ENCODE data around the gene SPANXN4. TPM values are rescaled to one million over a fixed set of nuclear protein-coding genes. Genes with fewer than 3 reads are reported as not detected.

Gene SPANXN4
- total RNA-seq, 1 donor from 2014 or later: not detected

GRCh38 chrX:143058120-143058519 lies 32.4 kb downstream of the SPANXN4 start:
- no peaks in the 10 kb centered on the region for H3K9me3 Mint-ChIP-seq (ENCODE audit: unreplicated experiment)
- FAIRE-seq (peak; percentile 47), DNase-seq (ENCODE audit: low read depth) (no peak)
- Histone ChIP-seq H3K4me1 (ENCODE audit: insufficient read depth, low read length) (no peaks in the 10 kb centered on the region), H3K4me3 (ENCODE audit: insufficient read depth, low read depth, low read length) (no peak overlapping the region), H3K9ac (ENCODE audit: low read length) (no peak overlapping the region), H2AFZ (ENCODE audit: low read depth, low read length) (no peak overlapping the region), H3K79me2 (ENCODE audit: insufficient read depth, low read length) (no peaks in the 10 kb centered on the region), H3K9me3 (ENCODE audit: insufficient read depth, low read depth, low read length) (no peaks in the 10 kb centered on the region), H3K4me2 (ENCODE audit: low read length) (no peak overlapping the region), H4K20me1 (ENCODE audit: insufficient read depth, low read length) (no peaks in the 10 kb centered on the region), H3K36me3 (ENCODE audit: insufficient read depth, low read length) (no peaks in the 10 kb centered on the region), H3K27ac (ENCODE audit: low read depth, low read length) (no peak overlapping the region), H3K27me3 (ENCODE audit: insufficient read depth, low read length) (no peaks in the 10 kb centered on the region)
- H3K4me3 Mint-ChIP-seq (ENCODE audit: unreplicated experiment): no peak overlapping the region
- no peaks in the 10 kb centered on the region for H3K27me3 Mint-ChIP-seq (ENCODE audit: low read depth, unreplicated experiment)
- no peak overlapping the region for H3K27ac Mint-ChIP-seq (ENCODE audit: unreplicated experiment)
- H3K4me1 Mint-ChIP-seq (ENCODE audit: low read depth, unreplicated experiment): peaks cover 7% of the 10 kb centered on the region
- H3K36me3 Mint-ChIP-seq (ENCODE audit: low read depth, unreplicated experiment): no peaks in the 10 kb centered on the region
- TF ChIP-seq EZH2 (IDR thresholded peaks at IDR 0.05; ENCODE audit: insufficient read depth, low read length) (no peak), CTCF (IDR thresholded peaks at IDR 0.05; ENCODE audit: insufficient read depth, low read depth, low read length) (no peak)

- H2AFZ ChIP-seq (ENCODE audit: low read depth, low read length): no peak overlapping the region
- H3K36me3 ChIP-seq (ENCODE audit: insufficient read depth, low read length): no peaks in the 10 kb centered on the region
- DNase-seq (ENCODE audit: low read depth) (no peak), FAIRE-seq (peak; percentile 56)
- Mint-ChIP-seq H3K4me1 (ENCODE audit: low read depth, unreplicated experiment) (no peaks in the 10 kb centered on the region), H3K9me3 (ENCODE audit: unreplicated experiment) (peaks cover 4% of the 10 kb centered on the region), H3K27me3 (ENCODE audit: low read depth, unreplicated experiment) (no peaks in the 10 kb centered on the region), H3K4me3 (ENCODE audit: unreplicated experiment) (no peak overlapping the region), H3K27ac (ENCODE audit: unreplicated experiment) (no peak overlapping the region), H3K36me3 (ENCODE audit: low read depth, unreplicated experiment) (no peaks in the 10 kb centered on the region)
- H3K27ac ChIP-seq (ENCODE audit: low read depth, low read length): no peak overlapping the region
- H4K20me1 ChIP-seq (ENCODE audit: insufficient read depth, low read length): no peaks in the 10 kb centered on the region
- H3K9ac ChIP-seq (ENCODE audit: low read length): no peak overlapping the region
- H3K9me3 ChIP-seq (ENCODE audit: insufficient read depth, low read depth, low read length): no peaks in the 10 kb centered on the region
- H3K79me2 ChIP-seq (ENCODE audit: insufficient read depth, low read length): no peaks in the 10 kb centered on the region
- H3K4me3 ChIP-seq (ENCODE audit: insufficient read depth, low read depth, low read length): no peak overlapping the region
- H3K4me2 ChIP-seq (ENCODE audit: low read length): no peak overlapping the region
- no peak for TF ChIP-seq EZH2 (IDR thresholded peaks at IDR 0.05; ENCODE audit: insufficient read depth, low read length)
- no peak for TF ChIP-seq CTCF (IDR thresholded peaks at IDR 0.05; ENCODE audit: insufficient read depth, low read depth, low read length)
- no peaks in the 10 kb centered on the region for H3K4me1 ChIP-seq (ENCODE audit: insufficient read depth, low read length)
- no peaks in the 10 kb centered on the region for H3K27me3 ChIP-seq (ENCODE audit: insufficient read depth, low read length)
These were observed 55.5 kb downstream of the SPANXN4 start for GRCh38 chrX:143081231-143081630.

GRCh38 chrX:143082537-143082936 lies 56.8 kb downstream of the SPANXN4 start:
- no peak overlapping the region for H3K4me2 ChIP-seq (ENCODE audit: low read length)

More at GRCh38 chrX:143082537-143082936, 56.8 kb downstream of the SPANXN4 start:
- H3K9me3 ChIP-seq (ENCODE audit: insufficient read depth, low read depth, low read length): no peaks in the 10 kb centered on the region
- no peak overlapping the region for H3K4me3 Mint-ChIP-seq (ENCODE audit: unreplicated experiment)
- H3K4me1 Mint-ChIP-seq (ENCODE audit: low read depth, unreplicated experiment): no peaks in the 10 kb centered on the region
- no peak overlapping the region for H3K27ac ChIP-seq (ENCODE audit: low read depth, low read length)
- TF ChIP-seq CTCF (IDR thresholded peaks at IDR 0.05; ENCODE audit: insufficient read depth, low read depth, low read length): no peak
- no peak for TF ChIP-seq EZH2 (IDR thresholded peaks at IDR 0.05; ENCODE audit: insufficient read depth, low read length)
- DNase-seq (ENCODE audit: low read depth) (no peak), FAIRE-seq (no peak)
- no peaks in the 10 kb centered on the region for H3K27me3 Mint-ChIP-seq (ENCODE audit: low read depth, unreplicated experiment)
- H2AFZ ChIP-seq (ENCODE audit: low read depth, low read length): no peak overlapping the region
- no peaks in the 10 kb centered on the region for H3K4me1 ChIP-seq (ENCODE audit: insufficient read depth, low read length)
- no peaks in the 10 kb centered on the region for H3K36me3 ChIP-seq (ENCODE audit: insufficient read depth, low read length)
- no peaks in the 10 kb centered on the region for H3K36me3 Mint-ChIP-seq (ENCODE audit: low read depth, unreplicated experiment)
- H3K4me3 ChIP-seq (ENCODE audit: insufficient read depth, low read depth, low read length): no peak overlapping the region
- no peaks in the 10 kb centered on the region for H3K27me3 ChIP-seq (ENCODE audit: insufficient read depth, low read length)
- no peaks in the 10 kb centered on the region for H3K79me2 ChIP-seq (ENCODE audit: insufficient read depth, low read length)
- no peaks in the 10 kb centered on the region for H4K20me1 ChIP-seq (ENCODE audit: insufficient read depth, low read length)
- H3K9ac ChIP-seq (ENCODE audit: low read length): no peak overlapping the region
- no peak overlapping the region for H3K27ac Mint-ChIP-seq (ENCODE audit: unreplicated experiment)
- peaks cover 4% of the 10 kb centered on the region for H3K9me3 Mint-ChIP-seq (ENCODE audit: unreplicated experiment)

Measured in astrocyte (in vitro differentiated cells and primary cell).